GM19043 (cell line): ENCODE data around the gene YBX2.
"Not testable (repeated sequence)": the region's sequence is repeated elsewhere in the genome, so short reads cannot be mapped to it uniquely, and the experiment has no call there.

Experiments
- ATAC-seq: cut with Tn5 transposase; IDR thresholded peaks from one replicate; pipeline ENCODE4 v1.9.1; 2021; ENCODE audit warnings: low read depth; ENCODE audit not compliant: unreplicated experiment

Gene YBX2

DNA sequence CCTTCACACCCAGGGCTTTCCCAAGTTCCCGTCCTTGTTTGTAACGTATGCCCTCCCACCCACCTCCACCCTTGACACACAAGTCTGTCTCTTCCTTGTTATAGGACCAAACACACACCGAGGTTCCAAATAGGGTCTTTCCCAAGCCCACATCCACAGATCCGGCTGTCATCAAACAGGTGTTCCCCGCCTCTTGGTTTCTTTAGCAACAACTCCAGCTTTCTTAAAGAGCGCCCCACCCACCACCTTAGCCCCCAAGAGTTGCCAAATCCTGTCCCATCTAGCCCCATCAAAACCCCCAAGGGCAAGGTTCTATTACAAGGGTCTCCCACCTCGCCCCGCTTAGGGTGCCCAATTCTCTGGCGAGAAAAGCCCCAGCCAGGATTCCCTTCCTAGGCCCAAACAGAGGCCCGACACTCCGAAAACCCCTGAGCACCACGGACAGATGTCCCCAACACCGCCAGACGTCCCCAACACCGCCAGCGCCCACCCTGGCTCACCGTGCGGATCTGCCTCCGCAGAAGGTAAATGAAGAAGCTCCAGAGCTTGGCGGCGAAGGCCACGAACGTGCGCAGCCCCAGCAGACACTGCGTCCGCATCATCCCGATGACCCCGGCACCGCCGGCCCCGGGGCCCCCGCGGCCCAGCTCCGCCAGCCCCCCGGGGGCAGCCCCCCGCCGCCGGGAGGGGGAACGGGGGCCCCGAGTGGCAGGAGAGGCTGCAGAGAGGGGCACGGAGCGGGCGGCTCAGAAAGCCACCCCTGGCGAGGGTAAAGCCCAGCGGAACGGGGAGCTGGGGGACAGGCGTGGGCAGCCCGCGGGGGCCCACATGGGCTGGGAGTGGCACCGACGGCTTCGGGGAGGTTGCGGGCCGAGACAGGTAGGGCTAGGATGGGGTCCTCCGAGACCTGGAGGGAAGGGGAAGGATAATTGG lies 43.5 kb downstream of the YBX2 start:
- no peak for ATAC-seq

DNA sequence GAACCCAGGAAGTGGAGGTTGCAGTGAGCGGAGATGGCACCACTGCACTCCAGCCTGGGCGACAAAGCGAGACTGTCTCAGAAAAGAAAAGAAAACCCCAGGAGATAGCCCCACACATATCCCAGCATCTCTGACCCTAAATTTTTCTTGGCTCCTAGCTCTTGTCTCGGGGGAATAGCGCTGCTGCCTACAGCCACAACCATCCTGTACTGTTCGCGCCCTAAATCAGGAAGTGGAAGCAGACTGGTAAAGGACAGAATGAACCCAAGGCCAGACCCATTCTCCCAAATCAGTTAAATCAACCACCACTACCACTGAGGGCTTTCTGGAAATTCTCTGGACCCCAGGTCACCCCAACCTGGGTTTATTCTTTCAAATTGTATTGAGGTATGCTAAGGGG lies 44.6 kb downstream of the YBX2 start:
- no peak for ATAC-seq

DNA sequence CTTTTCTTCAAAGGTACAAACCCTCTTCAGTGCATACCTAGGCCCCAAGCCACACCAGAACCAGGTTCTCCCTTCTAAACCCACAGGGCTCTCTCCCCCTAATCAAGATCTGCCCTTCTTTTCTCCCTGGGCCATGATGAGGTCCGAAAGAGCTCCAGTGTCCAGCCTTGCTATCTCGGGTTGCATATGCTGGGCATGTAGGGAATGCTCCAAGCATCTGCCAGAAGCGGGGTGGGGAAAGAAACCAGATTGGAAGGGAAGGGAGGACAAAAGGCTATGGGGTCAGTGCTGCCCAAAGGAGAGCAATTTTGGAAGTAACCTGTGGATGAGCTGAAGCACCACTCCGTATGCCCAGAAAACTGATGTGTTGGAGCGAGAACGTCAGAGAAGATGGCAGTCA lies 45.2 kb downstream of the YBX2 start:
- no peak for ATAC-seq

DNA sequence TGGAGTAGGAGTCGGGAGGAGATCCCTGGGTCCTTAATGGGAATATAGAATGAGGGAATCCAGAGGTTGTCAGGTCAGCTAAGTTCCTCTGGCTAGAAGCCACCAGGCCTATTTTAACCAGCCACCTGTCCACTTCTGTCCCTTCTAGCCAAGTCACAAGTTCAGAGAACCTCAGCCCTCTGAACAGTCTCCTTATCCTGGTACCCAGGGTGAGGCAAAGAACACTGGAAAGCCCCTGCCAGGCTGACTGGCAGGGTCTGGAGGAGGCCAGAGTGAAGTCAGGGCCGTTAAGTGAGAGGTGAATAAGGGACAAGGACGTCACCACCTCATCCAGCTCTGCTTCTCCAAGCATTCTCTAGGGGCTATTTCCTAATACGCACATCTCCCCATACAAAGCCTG lies 45.6 kb downstream of the YBX2 start:
- no peak for ATAC-seq

DNA sequence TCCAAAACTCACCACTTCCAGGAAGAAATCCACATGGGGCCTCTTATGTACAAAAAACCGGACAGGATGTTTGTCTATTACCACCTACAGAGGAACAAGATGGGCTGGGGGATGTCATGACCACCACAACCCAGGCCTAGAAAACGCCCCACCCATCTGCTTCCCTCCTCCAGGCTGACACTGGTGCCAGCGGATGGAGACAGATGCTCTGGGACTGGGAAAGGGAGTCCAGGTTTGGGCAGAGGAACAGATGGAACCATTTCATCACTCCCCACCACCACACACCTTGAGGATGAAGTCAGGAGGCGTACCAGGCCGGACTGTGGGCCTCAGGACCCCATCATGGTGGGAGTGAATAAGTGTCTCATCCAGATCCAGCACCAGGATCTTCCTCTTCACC lies 47.7 kb downstream of the YBX2 start:
- ATAC-seq, result no peak

DNA sequence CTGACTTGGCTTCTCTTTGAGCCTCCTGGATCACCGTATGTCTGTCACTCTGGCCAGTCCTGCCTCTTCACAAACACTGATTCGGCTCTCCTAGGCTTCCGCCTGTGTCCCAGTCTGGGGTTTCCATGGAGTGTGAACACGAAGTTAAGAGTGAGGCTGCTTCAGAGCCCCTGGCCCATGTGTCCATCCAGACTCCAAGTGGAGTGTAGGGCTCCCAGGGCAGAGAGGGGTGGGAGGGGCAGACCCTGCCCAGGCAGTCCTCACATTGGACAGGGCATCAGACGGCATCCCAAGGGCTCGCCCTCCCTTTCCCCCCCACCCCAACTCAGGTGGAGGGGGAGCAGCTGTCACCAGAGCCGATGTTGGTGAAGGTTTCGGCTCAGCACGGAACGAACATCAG lies 50.6 kb downstream of the YBX2 start:
- ATAC-seq, result not testable (repeated sequence)

DNA sequence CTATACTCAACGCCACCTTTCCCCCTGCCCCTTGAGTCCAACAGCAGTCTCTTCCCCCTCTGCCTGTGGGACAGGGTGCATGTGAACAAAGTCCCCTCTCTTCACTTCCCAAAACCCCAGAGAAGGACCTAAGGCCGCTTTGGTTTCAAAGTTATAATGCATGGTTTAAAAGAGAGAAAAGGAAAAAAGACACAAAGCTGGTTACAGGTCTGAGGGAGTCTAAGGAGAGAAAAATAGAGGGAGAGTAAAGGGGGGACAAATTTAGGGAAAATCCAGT lies 51.0 kb downstream of the YBX2 start:
- ATAC-seq, result no peak

DNA sequence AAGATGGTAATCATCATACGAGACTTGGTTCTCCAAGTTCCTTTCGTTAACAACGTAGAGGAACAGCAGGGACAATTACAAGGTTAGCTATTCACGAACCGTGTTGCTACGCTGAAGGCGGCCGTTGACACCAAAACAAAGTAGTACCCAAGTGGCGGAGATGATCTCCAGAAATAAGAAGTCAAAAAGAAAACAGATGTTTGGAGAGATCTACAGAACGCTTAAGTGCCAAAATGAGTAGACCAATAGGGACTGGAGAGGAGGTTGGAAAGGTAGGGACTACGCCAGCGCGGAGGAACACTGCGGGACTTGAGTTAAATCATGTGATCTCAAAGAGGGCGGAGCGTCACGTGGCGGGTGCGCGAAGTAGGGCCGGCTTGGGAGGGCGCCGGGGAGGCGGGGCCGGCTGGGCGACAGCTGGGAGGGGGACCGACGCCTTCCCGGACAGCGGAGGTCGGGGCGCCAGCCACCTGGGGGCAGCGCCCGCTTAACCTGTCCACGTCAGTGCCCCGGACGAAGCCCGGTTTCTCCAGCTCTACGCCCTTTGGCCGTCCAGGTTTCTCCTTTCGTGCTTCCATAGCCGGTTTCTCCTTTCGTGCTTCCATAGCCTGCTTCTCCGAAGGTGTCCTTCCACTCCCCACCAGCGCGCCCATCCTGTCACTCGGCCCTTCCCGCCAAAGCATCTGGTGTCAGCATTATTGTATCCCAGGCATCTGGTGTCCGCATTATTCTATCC lies 51.6 kb downstream of the YBX2 start:
- ATAC-seq, result no peak

DNA sequence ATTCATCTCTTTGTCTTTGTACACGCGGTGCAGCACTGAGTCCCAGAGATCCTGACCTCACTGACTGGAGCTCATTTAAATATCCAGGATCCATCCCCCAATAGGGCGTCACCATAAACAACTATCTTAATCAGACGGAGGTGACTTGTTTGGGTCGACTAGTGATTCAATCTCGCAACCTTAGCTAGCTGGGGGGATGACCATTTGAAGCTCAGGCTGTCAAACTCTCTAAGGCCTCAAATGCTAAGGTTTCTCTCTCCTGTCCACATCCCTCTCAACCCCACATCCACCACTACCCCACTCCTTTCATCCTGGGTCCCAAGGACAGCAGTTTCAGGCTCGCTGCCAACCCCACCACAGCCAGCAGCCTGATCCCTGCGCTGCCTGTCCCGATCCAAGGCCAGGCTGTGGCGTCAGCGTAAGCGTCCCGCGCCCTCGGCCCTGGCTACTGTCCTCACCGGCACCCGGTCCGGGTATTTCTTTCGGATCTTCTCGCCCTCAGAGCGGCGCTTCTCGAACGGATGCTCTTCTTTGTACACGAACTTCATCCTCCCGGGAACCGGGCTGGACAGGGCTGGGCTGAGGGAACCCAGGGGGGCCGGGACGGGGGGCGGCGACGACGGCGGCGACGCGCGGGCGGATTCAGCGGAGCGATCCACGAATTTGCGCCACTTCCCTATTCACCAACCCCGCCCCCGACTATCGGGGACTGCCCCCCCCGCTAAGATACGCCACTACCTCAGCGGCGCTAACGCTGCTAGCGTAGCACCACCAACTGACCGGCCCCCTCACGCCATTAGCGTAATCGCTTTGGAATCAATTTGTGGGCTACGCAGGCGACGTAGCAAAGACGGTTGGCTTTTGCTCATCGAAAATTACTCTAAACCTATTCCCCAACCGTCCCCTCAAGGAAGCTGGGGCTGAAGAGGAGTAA lies 52.4 kb downstream of the YBX2 start, which contains the start of gene GABARAP:
Gene GABARAP, minus strand, starts transcription at position 667 of the 934 bp plus-strand sequence. Its CDS starts 119 bp downstream, at position 548.
- no peak for ATAC-seq

DNA sequence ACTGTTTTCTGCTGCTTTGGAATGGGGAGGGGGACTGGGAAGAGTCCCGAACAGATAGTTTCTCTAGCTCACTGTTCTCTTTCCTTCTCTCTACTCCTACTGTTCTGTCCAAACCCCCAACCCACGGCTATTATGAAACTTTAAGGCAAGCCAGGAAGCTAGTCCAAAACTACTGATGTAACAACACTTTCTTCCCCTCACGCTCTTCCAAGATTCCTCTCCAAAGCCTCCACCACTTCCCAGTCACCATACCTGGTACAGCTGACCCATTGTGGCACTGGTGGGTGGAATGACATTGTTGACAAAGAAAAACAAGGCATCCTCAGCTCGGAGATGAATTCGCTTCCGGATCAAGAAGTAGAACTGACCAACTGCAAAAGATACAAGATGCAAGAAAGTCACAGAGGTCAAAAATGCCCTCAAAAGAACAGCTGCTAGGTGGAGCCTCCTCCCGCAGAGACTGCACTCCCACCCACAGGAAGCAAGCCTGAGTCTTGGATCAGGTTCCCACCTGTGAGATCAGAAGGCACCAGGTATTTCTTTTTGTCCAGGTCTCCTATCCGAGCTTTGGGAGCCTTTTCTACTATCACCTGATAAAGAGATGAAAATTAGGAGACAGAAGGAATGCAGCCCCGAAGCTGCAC lies 53.2 kb downstream of the YBX2 start:
- no peak for ATAC-seq

DNA sequence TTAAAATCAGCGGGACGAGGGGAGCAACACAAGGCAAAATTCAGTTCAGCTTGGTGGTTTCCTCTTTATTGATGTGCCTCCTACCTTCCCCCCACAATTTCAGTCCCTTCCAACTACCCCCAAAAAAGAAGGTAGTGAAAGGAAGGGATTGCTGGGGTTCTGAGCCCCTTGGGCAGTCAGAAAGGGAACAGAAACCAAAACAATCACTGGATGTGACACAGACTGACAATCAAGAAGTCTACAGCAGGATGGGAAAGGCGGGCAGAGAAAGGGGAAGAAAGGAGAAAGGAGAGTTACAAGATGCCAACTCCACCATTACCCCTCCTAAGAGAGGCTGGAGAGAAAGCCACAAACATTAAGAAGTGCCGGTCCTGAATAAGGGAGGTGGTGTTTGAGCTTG lies 54.1 kb downstream of the YBX2 start:
- no peak for ATAC-seq

DNA sequence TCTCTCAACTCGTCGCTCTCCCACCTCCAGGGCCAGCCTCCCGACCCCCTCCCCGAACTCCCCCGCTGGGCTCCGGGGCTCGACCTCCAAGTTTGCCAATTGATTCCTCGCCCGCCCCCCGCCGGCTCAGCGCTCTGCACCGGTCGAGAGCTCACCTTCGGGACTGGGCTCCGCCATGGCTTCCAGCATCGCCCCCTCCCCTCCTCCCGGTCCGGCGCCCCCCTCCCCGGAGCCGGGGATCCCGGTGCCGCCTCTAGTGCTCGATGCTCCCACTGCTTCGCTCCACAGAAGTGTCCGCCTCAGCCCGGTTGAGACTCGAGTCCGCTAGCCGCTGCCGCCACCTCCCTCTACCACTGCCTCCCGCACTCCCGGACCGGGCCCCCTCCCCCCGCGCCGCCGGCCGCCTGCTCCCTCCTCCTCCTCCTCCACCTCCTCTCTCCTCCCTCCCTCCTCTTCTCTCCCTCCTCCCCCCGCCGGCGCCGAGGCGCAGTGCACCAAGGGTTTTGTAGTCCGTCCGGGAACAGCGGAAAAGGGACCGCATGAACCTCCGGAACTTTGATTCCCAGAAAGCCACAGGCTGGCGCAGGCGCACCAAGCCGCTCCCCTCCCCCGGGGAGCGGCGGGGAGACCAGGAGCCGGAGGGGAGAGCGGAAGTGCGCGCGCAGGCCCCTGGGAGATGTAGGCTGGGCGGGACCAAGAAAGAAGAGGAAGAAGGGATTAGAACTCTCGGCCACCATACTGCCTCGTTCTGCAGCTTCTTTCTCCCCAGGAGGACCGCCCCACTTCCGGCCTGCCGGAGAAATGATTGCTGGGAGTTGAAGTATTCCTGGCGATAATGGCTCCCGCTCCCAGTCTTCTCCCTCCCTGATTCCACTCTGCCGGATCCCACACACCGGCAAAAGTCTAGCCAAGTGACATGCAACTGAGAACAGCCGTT lies 55.1 kb downstream of the YBX2 start, which contains the start of gene PHF23:
Gene PHF23, minus strand, starts transcription at position 367 of the 937 bp plus-strand sequence. Its CDS starts 178 bp downstream, at position 189.
- peak; percentile 43 for ATAC-seq

DNA sequence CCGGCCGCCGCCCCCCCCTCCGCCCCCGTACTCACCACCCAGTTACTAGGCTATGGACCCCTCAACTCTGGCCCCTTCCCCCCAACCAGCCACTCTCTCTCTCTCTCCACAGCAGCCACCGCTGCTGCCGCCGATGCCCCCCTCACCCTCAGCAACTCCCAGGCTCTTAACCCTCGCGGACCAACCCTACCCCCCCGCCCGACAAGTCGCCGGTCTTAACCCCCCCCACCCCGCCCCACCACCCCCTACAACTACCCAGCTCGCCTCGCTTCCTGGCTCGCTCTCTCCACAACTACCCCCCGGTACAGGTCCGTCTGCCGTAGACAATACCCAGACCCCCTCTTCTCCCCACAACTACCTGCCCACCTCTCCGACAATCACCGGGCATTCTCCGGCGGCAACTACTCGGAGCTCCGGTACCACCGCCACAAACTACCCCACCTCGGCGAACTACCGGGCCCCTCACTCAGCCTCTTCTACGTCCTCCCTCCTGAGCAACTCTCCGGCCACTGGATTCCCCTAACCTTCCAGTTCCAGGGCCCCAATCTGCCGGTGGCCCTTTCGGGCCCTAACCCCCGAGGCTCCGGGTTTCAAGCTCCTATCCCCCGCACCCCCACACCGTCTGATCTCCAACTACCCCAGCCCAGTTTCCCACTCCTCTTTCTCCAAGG lies 55.9 kb downstream of the YBX2 start:
- ATAC-seq, result no peak
